Panc1 (cell line): Measurements from ENCODE around the gene PRUNE2.

Experiments used
- CTCF ChIP-seq: fragments of 450-650 bp; IDR thresholded peaks from 2 replicates; pipeline ENCODE4 v1.5.1; 2017; ENCODE audit warnings: mild to moderate bottlenecking
- POLR2AphosphoS5 ChIP-seq: IDR thresholded peaks from 2 replicates; pipeline ENCODE4 v1.6.1; 2012; ENCODE audit warnings: mild to moderate bottlenecking, low read depth, low read length, moderate library complexity

- TF ChIP-seq CTCF (no peak), POLR2AphosphoS5 (no peak)
These were observed 213.3 kb downstream of the PRUNE2 start for GRCh38 chr9:76692458-76693129.
